ENCODE measurements around the gene ITM2C.

Gene ITM2C

GRCh38 chr2:230842473-230842872, 22.3 kb upstream of the ITM2C start:
- Histone ChIP-seq H3K9me2 (replicated peaks; ENCODE audit: insufficient read depth, low read length) (no peaks in the 10 kb centered on the region), H3K36me3 (ENCODE audit: low read length) (no peaks in the 10 kb centered on the region), H3K27ac (ENCODE audit: low read depth, low read length) (no peak overlapping the region), H3K4me3 (ENCODE audit: insufficient read depth, low read length, poor library complexity, severe bottlenecking) (no peak overlapping the region), H3K27me3 (ENCODE audit: low read length) (no peaks in the 10 kb centered on the region), H3K4me2 (ENCODE audit: low read depth, low read length, poor library complexity, severe bottlenecking) (no peak overlapping the region), H2AFZ (ENCODE audit: low read depth, low read length, severe bottlenecking) (no peak overlapping the region), H3K9me3 (ENCODE audit: insufficient read depth, low read length) (no peaks in the 10 kb centered on the region), H3K9ac (ENCODE audit: low read length) (no peak overlapping the region), H3K79me2 (ENCODE audit: insufficient read depth, low read length) (no peaks in the 10 kb centered on the region), H3F3A (ENCODE audit: insufficient read depth) (no peaks in the 10 kb centered on the region), H4K20me1 (ENCODE audit: low read depth, low read length) (no peaks in the 10 kb centered on the region)
- TF ChIP-seq CTCF (IDR thresholded peaks at IDR 0.05; ENCODE audit: insufficient read depth, low read length, poor library complexity, severe bottlenecking) (no peak), EZH2phosphoT487 (conservative IDR thresholded peaks at IDR 0.05; ENCODE audit: low read length) (no peak)

- Histone ChIP-seq H3F3A (ENCODE audit: insufficient read depth) (no peaks in the 10 kb centered on the region), H4K20me1 (ENCODE audit: low read depth, low read length) (no peaks in the 10 kb centered on the region), H3K36me3 (ENCODE audit: low read length) (no peaks in the 10 kb centered on the region), H3K4me3 (ENCODE audit: insufficient read depth, low read length, poor library complexity, severe bottlenecking) (no peak overlapping the region), H3K27me3 (ENCODE audit: low read length) (no peaks in the 10 kb centered on the region), H3K27ac (ENCODE audit: low read depth, low read length) (no peak overlapping the region), H3K9me2 (replicated peaks; ENCODE audit: insufficient read depth, low read length) (no peaks in the 10 kb centered on the region), H3K9ac (ENCODE audit: low read length) (no peak overlapping the region), H3K9me3 (ENCODE audit: insufficient read depth, low read length) (no peaks in the 10 kb centered on the region), H3K4me2 (ENCODE audit: low read depth, low read length, poor library complexity, severe bottlenecking) (no peak overlapping the region), H2AFZ (ENCODE audit: low read depth, low read length, severe bottlenecking) (no peak overlapping the region), H3K79me2 (ENCODE audit: insufficient read depth, low read length) (no peaks in the 10 kb centered on the region)
- TF ChIP-seq EZH2phosphoT487 (conservative IDR thresholded peaks at IDR 0.05; ENCODE audit: low read length) (no peak), CTCF (IDR thresholded peaks at IDR 0.05; ENCODE audit: insufficient read depth, low read length, poor library complexity, severe bottlenecking) (no peak)
Measured at GRCh38 chr2:230843132-230843531, 21.6 kb upstream of the ITM2C start.

GRCh38 chr2:230846360-230846759, 18.4 kb upstream of the ITM2C start:
- no peaks in the 10 kb centered on the region for H3K36me3 ChIP-seq (ENCODE audit: low read length)
- no peaks in the 10 kb centered on the region for H3K9me2 ChIP-seq (replicated peaks; ENCODE audit: insufficient read depth, low read length)
- no peaks in the 10 kb centered on the region for H3K79me2 ChIP-seq (ENCODE audit: insufficient read depth, low read length)
- H3K27ac ChIP-seq (ENCODE audit: low read depth, low read length): no peak overlapping the region
- TF ChIP-seq EZH2phosphoT487 (conservative IDR thresholded peaks at IDR 0.05; ENCODE audit: low read length) (no peak), CTCF (IDR thresholded peaks at IDR 0.05; ENCODE audit: insufficient read depth, low read length, poor library complexity, severe bottlenecking) (no peak)
- H4K20me1 ChIP-seq (ENCODE audit: low read depth, low read length): no peaks in the 10 kb centered on the region
- H3K4me3 ChIP-seq (ENCODE audit: insufficient read depth, low read length, poor library complexity, severe bottlenecking): no peak overlapping the region
- no peak overlapping the region for H3K9ac ChIP-seq (ENCODE audit: low read length)
- no peak overlapping the region for H3K4me2 ChIP-seq (ENCODE audit: low read depth, low read length, poor library complexity, severe bottlenecking)
- no peak overlapping the region for H2AFZ ChIP-seq (ENCODE audit: low read depth, low read length, severe bottlenecking)
- no peaks in the 10 kb centered on the region for H3K9me3 ChIP-seq (ENCODE audit: insufficient read depth, low read length)
- H3K27me3 ChIP-seq (ENCODE audit: low read length): no peaks in the 10 kb centered on the region
- no peaks in the 10 kb centered on the region for H3F3A ChIP-seq (ENCODE audit: insufficient read depth)
